HL-60 (cell line): ENCODE measurements around the gene SH2B3.

Experiments used
- GABPA ChIP-seq: IDR thresholded peaks from 2 replicates; pipeline ENCODE4 v1.6.1; 2012; ENCODE audit warnings: low read depth
- TF ChIP-seq, protein P1 (sequence below): IDR thresholded peaks from one replicate; pipeline ENCODE4 v1.5.1; 2011; ENCODE audit warnings: low read length, control low read depth, inconsistent platforms; ENCODE audit not compliant: insufficient read depth
- TF ChIP-seq, protein P2 (sequence below): IDR thresholded peaks from 2 replicates; pipeline ENCODE4 v1.6.1; 2012; ENCODE audit warnings: low read depth; ENCODE audit not compliant: insufficient replicate concordance

DNA sequence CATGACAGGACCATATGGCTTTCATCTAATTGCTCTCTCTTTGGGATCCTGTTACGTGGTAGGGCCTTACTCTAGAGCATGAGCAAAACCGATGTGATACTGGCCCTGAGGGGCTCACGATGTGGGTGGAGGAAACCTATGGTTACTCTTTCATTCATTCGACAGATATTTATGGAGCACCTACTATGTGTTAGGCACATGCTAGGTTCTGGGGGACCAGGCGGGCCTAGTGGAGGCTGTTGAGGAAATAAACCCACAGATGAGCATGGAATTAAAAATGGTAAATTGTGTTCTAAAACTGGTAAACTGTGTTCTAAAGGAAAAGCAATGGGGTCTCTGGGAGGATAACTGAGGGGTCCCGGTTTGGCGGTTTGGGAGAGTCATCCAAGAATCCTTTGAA is 14.8 kb downstream of the SH2B3 start:
- TF ChIP-seq, protein P1, sequence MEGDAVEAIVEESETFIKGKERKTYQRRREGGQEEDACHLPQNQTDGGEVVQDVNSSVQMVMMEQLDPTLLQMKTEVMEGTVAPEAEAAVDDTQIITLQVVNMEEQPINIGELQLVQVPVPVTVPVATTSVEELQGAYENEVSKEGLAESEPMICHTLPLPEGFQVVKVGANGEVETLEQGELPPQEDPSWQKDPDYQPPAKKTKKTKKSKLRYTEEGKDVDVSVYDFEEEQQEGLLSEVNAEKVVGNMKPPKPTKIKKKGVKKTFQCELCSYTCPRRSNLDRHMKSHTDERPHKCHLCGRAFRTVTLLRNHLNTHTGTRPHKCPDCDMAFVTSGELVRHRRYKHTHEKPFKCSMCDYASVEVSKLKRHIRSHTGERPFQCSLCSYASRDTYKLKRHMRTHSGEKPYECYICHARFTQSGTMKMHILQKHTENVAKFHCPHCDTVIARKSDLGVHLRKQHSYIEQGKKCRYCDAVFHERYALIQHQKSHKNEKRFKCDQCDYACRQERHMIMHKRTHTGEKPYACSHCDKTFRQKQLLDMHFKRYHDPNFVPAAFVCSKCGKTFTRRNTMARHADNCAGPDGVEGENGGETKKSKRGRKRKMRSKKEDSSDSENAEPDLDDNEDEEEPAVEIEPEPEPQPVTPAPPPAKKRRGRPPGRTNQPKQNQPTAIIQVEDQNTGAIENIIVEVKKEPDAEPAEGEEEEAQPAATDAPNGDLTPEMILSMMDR, result no peak
- TF ChIP-seq, protein P2, sequence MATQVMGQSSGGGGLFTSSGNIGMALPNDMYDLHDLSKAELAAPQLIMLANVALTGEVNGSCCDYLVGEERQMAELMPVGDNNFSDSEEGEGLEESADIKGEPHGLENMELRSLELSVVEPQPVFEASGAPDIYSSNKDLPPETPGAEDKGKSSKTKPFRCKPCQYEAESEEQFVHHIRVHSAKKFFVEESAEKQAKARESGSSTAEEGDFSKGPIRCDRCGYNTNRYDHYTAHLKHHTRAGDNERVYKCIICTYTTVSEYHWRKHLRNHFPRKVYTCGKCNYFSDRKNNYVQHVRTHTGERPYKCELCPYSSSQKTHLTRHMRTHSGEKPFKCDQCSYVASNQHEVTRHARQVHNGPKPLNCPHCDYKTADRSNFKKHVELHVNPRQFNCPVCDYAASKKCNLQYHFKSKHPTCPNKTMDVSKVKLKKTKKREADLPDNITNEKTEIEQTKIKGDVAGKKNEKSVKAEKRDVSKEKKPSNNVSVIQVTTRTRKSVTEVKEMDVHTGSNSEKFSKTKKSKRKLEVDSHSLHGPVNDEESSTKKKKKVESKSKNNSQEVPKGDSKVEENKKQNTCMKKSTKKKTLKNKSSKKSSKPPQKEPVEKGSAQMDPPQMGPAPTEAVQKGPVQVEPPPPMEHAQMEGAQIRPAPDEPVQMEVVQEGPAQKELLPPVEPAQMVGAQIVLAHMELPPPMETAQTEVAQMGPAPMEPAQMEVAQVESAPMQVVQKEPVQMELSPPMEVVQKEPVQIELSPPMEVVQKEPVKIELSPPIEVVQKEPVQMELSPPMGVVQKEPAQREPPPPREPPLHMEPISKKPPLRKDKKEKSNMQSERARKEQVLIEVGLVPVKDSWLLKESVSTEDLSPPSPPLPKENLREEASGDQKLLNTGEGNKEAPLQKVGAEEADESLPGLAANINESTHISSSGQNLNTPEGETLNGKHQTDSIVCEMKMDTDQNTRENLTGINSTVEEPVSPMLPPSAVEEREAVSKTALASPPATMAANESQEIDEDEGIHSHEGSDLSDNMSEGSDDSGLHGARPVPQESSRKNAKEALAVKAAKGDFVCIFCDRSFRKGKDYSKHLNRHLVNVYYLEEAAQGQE, result no peak
- TF ChIP-seq GABPA, result no peak
